Tibial nerve (tissue), 4 donors: ENCODE data around the gene CLCA4.

Experiments
- CTCF ChIP-seq, 5 experiments: fragments of 200-600 bp in 3 of 5; fragments of 450-650 bp in 2 of 5; sonication (generic) in 3 of 5; IDR thresholded peaks; one replicate each; pipeline ENCODE4 v1.5.1; 2016 to 2019; ENCODE audit warnings: antibody characterized with exemption in 5 of 5, mild to moderate bottlenecking in 3 of 5, moderate library complexity in 2 of 5
- EP300 ChIP-seq, 2 donors: sonication (generic); formaldehyde crosslinking; IDR thresholded peaks; one replicate each; pipeline ENCODE4 v1.6.1; 2017; ENCODE audit warnings: antibody characterized with exemption in 2 of 2, mild to moderate bottlenecking in 1 of 2
- POLR2A ChIP-seq, 2 donors: fragments of 450-650 bp; IDR thresholded peaks; one replicate each; pipeline ENCODE4 v1.6.1; 2017; ENCODE audit warnings: antibody characterized with exemption in 2 of 2, mild to moderate bottlenecking in 2 of 2, moderate library complexity in 2 of 2

- TF ChIP-seq CTCF (IDR thresholded peaks at IDR 0.05) = no peak
- TF ChIP-seq EP300 (IDR thresholded peaks at IDR 0.05) = no peak
- no peak for TF ChIP-seq POLR2A (IDR thresholded peaks at IDR 0.05)
Observed at GRCh38 chr1:86582161-86582560, 35.3 kb downstream of the CLCA4 start.
